HFF-Myc (cell line): Measurements from ENCODE around the gene B4GALT6.

Experiments
- DNase-seq: peaks from one replicate; pipeline ENCODE4 v3.0.0-alpha.2; 2011; ENCODE audit warnings: low read depth; ENCODE audit errors: extremely low read depth
- H3K4me3 ChIP-seq: replicated peaks from 2 replicates; pipeline ENCODE4 v1.5.1; 2011; ENCODE audit warnings: low read depth, mild to moderate bottlenecking, control low read depth, low read length
- TF ChIP-seq, protein P1 (sequence below): IDR thresholded peaks from 2 replicates; pipeline ENCODE4 v1.5.1; 2012; ENCODE audit warnings: mild to moderate bottlenecking, low read depth, low read length, control low read depth; ENCODE audit errors: missing control alignments

Gene B4GALT6

DNA sequence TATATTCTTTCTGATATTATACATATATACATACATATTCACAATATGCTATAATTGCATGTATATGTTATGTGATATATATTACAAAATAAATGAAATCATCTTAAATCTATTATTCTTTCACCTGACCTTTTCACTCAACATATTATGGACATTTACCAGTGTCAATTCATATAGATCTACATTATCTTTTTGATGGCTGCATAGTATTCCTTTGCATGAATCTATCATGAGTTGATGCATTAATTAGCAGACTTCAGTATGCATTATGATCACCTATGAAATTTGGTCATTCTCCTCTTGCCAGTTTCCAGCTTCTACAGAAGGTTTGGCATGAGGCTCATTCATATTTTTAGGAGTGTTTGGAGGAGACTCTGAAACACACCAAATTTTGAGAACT is 23.4 kb upstream of the B4GALT6 start:
- no peak overlapping the region for H3K4me3 ChIP-seq
- no peak for DNase-seq
- TF ChIP-seq, protein P1, sequence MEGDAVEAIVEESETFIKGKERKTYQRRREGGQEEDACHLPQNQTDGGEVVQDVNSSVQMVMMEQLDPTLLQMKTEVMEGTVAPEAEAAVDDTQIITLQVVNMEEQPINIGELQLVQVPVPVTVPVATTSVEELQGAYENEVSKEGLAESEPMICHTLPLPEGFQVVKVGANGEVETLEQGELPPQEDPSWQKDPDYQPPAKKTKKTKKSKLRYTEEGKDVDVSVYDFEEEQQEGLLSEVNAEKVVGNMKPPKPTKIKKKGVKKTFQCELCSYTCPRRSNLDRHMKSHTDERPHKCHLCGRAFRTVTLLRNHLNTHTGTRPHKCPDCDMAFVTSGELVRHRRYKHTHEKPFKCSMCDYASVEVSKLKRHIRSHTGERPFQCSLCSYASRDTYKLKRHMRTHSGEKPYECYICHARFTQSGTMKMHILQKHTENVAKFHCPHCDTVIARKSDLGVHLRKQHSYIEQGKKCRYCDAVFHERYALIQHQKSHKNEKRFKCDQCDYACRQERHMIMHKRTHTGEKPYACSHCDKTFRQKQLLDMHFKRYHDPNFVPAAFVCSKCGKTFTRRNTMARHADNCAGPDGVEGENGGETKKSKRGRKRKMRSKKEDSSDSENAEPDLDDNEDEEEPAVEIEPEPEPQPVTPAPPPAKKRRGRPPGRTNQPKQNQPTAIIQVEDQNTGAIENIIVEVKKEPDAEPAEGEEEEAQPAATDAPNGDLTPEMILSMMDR, result no peak

DNA sequence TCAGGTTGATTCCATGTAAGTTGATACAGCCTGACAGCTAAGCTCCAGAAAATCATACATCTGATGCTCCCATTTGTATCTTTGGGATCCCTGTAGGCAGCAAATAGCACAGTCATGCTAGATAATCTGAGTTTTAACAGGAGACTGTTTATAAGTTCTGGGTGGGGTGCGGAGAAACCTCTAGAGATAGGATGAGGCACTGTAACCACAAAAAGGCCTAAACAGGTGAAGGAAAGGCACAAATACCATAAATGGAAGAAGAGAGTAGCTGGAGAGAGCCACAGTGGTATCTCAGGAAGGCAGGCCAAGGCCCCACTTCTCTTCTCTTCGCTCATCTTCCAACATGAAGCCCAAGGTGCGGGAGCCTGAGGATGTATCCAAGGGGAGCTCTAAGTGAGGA is 18.1 kb upstream of the B4GALT6 start:
- TF ChIP-seq, protein P1, result no peak
- no peak overlapping the region for H3K4me3 ChIP-seq
- DNase-seq, result no peak

DNA sequence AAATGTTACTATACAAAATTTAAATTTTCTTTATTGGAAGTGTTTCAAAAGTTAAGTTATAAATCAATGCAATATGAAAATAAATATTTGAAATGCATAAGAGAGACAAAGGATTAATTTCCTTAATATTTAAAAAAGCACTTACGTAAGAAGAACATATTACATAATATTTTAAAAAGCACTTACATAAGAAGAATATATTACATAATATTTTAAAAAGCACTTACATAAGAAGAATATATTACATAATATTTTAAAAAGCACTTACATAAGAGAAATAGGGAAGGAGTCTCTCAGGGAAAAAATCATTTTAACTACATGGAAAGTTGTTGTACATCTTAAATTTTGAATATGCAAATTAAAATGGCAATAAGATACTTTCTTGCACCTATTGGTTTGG is 17.4 kb upstream of the B4GALT6 start:
- TF ChIP-seq, protein P1, result no peak
- no peak overlapping the region for H3K4me3 ChIP-seq
- no peak for DNase-seq

DNA sequence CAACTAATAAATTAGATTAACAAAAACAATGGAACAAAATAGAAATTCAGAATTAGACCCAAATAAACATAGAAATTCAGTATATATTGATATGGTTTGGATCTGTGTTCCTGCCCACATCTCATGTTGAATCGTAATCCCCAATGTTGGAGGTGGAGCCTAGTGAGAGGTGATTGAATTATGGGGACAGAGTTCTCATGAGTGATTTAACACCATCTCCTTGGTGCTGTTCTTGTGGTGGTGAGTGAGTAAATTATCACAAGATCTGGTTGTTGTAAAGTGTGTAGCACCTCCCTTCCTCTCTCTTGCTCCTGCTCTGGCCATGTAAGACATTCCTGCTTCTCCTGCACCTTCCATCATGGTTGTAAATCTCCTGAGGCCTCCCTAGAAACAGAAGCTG is 16.6 kb upstream of the B4GALT6 start:
- H3K4me3 ChIP-seq, result no peak overlapping the region
- DNase-seq, result no peak
- TF ChIP-seq, protein P1, result no peak

DNA sequence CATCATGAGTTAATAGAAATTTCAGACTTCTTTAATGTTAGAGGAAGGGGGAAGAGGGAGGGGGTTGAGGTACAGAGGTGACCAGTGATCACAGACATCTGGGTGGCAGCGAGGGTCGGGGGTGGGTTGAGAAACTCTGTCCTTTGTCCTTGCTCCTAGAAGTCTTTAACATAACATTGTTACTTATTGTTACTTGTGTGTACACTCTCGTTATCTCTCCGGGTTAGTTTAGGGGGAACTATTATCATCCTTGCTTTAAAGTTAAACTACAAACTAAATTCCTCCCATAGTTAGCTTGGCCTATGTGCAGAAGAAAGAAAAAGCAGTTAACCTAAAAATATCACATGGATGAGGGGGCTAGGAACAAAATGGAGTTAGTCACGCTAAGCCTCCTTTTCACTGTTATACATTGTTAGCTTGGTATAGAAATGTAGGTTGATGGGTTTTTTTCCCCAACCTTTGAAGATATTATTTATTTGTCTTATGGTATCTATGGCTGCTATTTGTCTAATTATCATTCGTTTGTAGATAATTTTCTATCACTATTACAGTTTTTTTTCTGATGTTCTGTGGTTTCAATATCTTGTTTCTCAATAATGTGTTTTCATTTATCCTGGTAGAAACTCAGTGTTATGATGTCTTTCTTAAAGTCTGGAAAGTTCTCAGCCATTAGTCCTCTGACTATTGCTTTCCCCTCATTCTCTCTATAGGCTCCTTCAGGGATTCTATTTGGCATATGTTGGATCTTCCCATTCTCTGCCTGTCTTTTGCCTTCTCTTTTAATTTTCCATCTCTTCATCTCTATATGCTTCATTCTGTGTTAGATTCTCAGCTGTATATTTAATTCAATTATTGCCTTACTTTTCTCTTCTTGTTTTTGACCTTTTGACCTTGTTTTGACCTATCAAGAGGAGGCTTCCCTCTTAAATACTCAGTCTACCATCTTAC is 13.2 kb upstream of the B4GALT6 start:
- TF ChIP-seq, protein P1, result no peak
- no peak for DNase-seq

DNA sequence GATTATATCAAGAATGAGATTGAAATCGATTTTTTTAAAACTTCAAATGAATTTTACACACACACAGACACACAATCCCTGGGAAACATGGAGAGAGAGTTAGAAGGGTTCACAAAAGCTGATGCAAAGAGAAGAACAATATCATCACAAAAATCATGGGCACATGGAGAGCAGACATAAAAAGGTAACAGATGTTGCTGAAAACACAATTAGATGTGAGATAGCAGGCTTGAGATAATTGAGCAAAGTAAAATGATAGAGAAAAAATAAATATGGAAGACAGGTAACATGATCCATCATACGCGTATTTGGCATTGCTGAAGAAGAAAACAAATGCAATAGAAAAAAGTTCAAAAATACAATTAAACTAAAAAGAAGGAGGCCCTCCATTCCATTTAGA is 11.6 kb upstream of the B4GALT6 start:
- TF ChIP-seq, protein P1, result no peak
- no peak for DNase-seq
- no peak overlapping the region for H3K4me3 ChIP-seq

More for the DNA sequence above, 13.2 kb upstream of the B4GALT6 start:
- H3K4me3 ChIP-seq, result no peak overlapping the region
